H1 (cell line): ENCODE measurements around the gene CMC1. TPM values are rescaled to one million over a fixed set of nuclear protein-coding genes. Genes with fewer than 3 reads are reported as not detected.

ENCODE experiments used
- BCL11A ChIP-seq, 2 experiments: IDR thresholded peaks; one replicate each; pipeline ENCODE4 v1.6.1; 2011; ENCODE audit warnings: low read depth in 2 of 2, low read length in 2 of 2, mild to moderate bottlenecking in 2 of 2
- CREB1 ChIP-seq: IDR thresholded peaks from 2 replicates; pipeline ENCODE4 v1.6.1; 2012; ENCODE audit warnings: inconsistent platforms
- JUN ChIP-seq: IDR thresholded peaks from 2 replicates; pipeline ENCODE4 v1.6.1; 2011; ENCODE audit warnings: low read depth, mild to moderate bottlenecking, improper control_type of control experiment, low read length
- SIX5 ChIP-seq: IDR thresholded peaks from 2 replicates; pipeline ENCODE4 v1.6.1; 2011; ENCODE audit warnings: mild to moderate bottlenecking, low read depth, low read length
- TBP ChIP-seq: IDR thresholded peaks from 2 replicates; pipeline ENCODE4 v1.6.1; 2011; ENCODE audit warnings: low read depth, low read length, improper control_type of control experiment
- polyA plus RNA-seq, 7 experiments: library from polyadenylated mRNA; depleted of rRNA in 3 of 7; stranded (reverse) in 5 of 7; unstranded in 2 of 7; fragments of >200 nt in 5 of 7; fragments of 200-250 nt in 2 of 7; gene quantifications; 1 replicate in 5 of 7; 2 replicates in 1 of 7; 4 replicates in 1 of 7; pipeline versions ENCODE4 v1.2.1 to v1.2.3, GENCODE V29; 2011 to 2013; ENCODE audit warnings: missing spikeins in 2 of 7, mixed read lengths in 2 of 7
- total RNA-seq: library from RNA; stranded (reverse); fragmentation: NEBNext Ultra II Directional; extraction: Animal tissue kit (Norgen Biotek cat#: 25700); gene quantifications from 2 replicates; pipeline ENCODE4 v1.2.1, GENCODE V29; 2021
- TF ChIP-seq, protein P1 (sequence below): fragments of 300-600 bp; sonication (generic); IDR thresholded peaks from 2 replicates; pipeline ENCODE4 v1.7.1; 2012; ENCODE audit warnings: low read length, moderate library complexity, mild to moderate bottlenecking, inconsistent platforms; ENCODE audit not compliant: insufficient replicate concordance
- TF ChIP-seq, protein P2 (sequence below), 3 experiments: IDR thresholded peaks; 1 replicate in 2 of 3; 2 replicates in 1 of 3; pipeline versions ENCODE4 v1.5.1 to v1.6.1; 2011; ENCODE audit warnings: low read length in 3 of 3, mild to moderate bottlenecking in 3 of 3, inconsistent platforms in 2 of 3, low read depth in 1 of 3, moderate library complexity in 1 of 3; ENCODE audit not compliant: insufficient read depth in 1 of 3; ENCODE audit errors: control extremely low read depth in 1 of 3

CMC1 gene
- total and polyA plus RNA-seq, 2 of the 8 experiments (the other 6 are each of a cell fraction or from before 2014, with no cell fraction given): 11.4 to 19.4 TPM

DNA sequence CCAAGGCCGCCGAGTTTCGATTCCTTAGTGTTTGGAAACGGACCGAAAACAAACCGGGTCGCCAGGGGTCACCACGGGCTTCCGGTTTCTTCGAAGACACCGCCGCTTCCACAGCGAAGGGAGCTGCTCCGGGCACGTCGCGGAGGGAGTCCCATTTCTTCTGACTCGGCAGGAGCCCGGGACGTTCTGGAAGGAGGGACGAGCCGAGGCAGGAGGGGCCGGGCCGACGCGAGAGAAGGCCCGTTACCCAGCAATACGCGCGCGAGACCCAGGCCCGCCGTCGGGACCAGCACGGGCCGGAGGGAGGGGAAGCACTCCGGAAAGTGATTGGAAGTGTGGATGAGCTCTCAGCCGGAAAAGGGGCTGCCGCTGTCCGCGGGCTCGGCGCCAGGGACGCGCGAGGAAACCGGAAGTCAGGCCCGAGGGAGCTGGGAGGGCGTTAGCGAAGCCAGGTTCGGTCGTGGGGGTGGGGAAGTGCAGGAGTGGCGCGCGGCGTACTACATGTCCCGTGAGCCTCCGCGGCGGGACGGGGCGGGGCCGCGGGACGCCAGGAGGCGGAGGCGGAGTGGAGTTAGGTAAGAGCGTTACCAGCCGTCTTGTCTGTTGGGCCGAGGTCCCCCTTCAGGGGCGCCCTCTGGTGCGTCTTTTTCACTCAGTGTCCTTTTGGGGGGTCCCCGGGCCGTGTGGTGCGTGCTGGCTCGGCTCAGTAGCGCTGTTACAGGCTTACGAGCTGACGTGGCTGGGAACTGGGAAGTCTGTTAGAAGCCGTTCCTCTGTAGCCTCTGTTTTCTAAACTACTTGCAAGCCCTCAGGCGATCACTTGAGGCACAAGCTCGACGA lies 107.4 kb downstream of the CMC1 start, which contains the start of the genes AZI2 and ZCWPW2 (continued):
- TF ChIP-seq, protein P1, sequence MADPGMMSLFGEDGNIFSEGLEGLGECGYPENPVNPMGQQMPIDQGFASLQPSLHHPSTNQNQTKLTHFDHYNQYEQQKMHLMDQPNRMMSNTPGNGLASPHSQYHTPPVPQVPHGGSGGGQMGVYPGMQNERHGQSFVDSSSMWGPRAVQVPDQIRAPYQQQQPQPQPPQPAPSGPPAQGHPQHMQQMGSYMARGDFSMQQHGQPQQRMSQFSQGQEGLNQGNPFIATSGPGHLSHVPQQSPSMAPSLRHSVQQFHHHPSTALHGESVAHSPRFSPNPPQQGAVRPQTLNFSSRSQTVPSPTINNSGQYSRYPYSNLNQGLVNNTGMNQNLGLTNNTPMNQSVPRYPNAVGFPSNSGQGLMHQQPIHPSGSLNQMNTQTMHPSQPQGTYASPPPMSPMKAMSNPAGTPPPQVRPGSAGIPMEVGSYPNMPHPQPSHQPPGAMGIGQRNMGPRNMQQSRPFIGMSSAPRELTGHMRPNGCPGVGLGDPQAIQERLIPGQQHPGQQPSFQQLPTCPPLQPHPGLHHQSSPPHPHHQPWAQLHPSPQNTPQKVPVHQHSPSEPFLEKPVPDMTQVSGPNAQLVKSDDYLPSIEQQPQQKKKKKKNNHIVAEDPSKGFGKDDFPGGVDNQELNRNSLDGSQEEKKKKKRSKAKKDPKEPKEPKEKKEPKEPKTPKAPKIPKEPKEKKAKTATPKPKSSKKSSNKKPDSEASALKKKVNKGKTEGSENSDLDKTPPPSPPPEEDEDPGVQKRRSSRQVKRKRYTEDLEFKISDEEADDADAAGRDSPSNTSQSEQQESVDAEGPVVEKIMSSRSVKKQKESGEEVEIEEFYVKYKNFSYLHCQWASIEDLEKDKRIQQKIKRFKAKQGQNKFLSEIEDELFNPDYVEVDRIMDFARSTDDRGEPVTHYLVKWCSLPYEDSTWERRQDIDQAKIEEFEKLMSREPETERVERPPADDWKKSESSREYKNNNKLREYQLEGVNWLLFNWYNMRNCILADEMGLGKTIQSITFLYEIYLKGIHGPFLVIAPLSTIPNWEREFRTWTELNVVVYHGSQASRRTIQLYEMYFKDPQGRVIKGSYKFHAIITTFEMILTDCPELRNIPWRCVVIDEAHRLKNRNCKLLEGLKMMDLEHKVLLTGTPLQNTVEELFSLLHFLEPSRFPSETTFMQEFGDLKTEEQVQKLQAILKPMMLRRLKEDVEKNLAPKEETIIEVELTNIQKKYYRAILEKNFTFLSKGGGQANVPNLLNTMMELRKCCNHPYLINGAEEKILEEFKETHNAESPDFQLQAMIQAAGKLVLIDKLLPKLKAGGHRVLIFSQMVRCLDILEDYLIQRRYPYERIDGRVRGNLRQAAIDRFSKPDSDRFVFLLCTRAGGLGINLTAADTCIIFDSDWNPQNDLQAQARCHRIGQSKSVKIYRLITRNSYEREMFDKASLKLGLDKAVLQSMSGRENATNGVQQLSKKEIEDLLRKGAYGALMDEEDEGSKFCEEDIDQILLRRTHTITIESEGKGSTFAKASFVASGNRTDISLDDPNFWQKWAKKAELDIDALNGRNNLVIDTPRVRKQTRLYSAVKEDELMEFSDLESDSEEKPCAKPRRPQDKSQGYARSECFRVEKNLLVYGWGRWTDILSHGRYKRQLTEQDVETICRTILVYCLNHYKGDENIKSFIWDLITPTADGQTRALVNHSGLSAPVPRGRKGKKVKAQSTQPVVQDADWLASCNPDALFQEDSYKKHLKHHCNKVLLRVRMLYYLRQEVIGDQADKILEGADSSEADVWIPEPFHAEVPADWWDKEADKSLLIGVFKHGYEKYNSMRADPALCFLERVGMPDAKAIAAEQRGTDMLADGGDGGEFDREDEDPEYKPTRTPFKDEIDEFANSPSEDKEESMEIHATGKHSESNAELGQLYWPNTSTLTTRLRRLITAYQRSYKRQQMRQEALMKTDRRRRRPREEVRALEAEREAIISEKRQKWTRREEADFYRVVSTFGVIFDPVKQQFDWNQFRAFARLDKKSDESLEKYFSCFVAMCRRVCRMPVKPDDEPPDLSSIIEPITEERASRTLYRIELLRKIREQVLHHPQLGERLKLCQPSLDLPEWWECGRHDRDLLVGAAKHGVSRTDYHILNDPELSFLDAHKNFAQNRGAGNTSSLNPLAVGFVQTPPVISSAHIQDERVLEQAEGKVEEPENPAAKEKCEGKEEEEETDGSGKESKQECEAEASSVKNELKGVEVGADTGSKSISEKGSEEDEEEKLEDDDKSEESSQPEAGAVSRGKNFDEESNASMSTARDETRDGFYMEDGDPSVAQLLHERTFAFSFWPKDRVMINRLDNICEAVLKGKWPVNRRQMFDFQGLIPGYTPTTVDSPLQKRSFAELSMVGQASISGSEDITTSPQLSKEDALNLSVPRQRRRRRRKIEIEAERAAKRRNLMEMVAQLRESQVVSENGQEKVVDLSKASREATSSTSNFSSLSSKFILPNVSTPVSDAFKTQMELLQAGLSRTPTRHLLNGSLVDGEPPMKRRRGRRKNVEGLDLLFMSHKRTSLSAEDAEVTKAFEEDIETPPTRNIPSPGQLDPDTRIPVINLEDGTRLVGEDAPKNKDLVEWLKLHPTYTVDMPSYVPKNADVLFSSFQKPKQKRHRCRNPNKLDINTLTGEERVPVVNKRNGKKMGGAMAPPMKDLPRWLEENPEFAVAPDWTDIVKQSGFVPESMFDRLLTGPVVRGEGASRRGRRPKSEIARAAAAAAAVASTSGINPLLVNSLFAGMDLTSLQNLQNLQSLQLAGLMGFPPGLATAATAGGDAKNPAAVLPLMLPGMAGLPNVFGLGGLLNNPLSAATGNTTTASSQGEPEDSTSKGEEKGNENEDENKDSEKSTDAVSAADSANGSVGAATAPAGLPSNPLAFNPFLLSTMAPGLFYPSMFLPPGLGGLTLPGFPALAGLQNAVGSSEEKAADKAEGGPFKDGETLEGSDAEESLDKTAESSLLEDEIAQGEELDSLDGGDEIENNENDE: no peak
- peak; percentile 38 for TF ChIP-seq SIX5
- TF ChIP-seq BCL11A (IDR thresholded peaks at IDR 0.05; ENCODE audit: low read depth in 2 of 2, low read length in 2 of 2): no peak
- no peak; the same call in 1 of the 2 replicates for TF ChIP-seq TBP
- TF ChIP-seq, protein P2, sequence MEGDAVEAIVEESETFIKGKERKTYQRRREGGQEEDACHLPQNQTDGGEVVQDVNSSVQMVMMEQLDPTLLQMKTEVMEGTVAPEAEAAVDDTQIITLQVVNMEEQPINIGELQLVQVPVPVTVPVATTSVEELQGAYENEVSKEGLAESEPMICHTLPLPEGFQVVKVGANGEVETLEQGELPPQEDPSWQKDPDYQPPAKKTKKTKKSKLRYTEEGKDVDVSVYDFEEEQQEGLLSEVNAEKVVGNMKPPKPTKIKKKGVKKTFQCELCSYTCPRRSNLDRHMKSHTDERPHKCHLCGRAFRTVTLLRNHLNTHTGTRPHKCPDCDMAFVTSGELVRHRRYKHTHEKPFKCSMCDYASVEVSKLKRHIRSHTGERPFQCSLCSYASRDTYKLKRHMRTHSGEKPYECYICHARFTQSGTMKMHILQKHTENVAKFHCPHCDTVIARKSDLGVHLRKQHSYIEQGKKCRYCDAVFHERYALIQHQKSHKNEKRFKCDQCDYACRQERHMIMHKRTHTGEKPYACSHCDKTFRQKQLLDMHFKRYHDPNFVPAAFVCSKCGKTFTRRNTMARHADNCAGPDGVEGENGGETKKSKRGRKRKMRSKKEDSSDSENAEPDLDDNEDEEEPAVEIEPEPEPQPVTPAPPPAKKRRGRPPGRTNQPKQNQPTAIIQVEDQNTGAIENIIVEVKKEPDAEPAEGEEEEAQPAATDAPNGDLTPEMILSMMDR (IDR thresholded peaks at IDR 0.05; ENCODE audit: control extremely low read depth in 1 of 3, insufficient read depth in 1 of 3, low read depth in 1 of 3, low read length in 3 of 3): peak; percentile 8 to 30 (median 25)
- TF ChIP-seq JUN: no peak
- peak; percentile 21; the same call in 1 of the 2 replicates for TF ChIP-seq CREB1
